Measurements from ENCODE around the gene CHRNA1. TPM values are rescaled to one million over a fixed set of nuclear protein-coding genes. Genes with fewer than 3 reads are reported as not detected.
A peak's percentile ranks its signal among the peaks of the same experiment; 100 is the strongest.

CHRNA1 gene
- total and polyA plus RNA-seq, 8 donors: 0.14 to 0.61 (median 0.28) TPM; not detected in 2

DNA sequence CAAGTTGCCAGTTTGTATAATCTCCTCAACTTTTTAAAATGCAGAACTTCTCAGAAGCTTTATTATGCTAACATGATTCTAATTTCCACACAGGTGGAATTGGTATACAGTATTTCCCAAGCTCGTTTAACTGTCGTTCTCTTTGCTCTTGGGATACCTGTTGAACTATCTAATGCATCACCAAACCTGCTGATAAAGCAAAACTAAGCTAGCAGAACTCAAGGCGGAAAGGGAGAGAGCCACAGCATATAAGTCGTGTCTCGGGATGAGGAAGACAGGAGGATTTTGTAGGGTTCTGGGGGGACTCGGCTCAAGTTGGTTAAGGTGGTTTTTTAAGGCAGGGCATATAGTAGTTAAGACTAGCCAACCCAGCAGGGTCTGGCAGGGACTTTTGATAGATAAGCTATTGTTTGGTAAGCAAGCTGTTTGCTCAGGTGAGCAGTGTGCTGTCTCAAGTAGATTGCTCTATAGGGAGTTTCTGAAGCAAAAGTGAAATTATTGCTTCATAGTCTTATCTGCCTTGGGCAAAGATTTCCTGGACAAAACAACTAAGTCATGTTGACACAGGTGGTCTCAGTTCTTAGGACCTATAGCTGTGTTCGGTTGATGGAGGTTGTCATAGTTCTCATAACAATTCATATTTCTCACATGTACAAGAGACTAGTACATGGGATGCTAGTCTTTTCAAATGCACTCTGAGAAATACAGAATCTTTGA, 28.2 kb upstream of the CHRNA1 start:
- TF ChIP-seq CTCF (IDR thresholded peaks at IDR 0.05): no peak
- Histone ChIP-seq H3K27me3 (no peaks in the 10 kb centered on the region), H3K4me3 (no peak overlapping the region), H3K36me3 (no peaks in the 10 kb centered on the region), H3K27ac (no peak overlapping the region), H3K9me3 (no peaks in the 10 kb centered on the region), H3K4me1 (no peaks in the 10 kb centered on the region)
- DNase-seq: no peak
- intact Hi-C loops (cut with DNase I): no loop called here
- no peak for ATAC-seq

DNA sequence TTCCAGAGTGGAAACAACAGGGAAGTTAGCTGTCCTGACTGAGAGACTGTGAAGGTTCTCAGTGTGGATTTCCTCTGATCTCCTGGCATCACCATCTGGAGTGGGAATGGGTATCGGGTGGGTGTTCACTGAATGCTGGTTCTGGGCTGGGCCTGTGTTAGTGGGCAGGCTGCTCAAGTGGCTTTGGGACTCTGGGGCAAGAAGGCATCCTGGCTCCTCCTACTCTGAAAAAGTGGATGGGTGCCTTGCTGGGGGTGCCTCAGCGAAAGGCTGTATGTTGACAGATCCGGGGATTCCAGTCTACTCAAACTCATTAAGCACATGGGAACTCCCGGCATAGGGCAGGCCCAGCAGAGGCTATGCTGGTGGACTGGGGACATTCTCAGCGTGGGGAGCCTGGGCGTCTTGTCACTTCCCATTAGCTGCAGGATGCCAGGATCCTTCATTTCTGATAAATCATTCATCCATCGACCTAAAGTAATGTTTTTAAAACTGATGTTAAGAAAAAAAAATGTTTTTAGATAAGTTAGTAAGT, 27.5 kb upstream of the CHRNA1 start:
- H3K4me1 ChIP-seq: no peaks in the 10 kb centered on the region
- no peak for TF ChIP-seq CTCF (IDR thresholded peaks at IDR 0.05)
- no peaks in the 10 kb centered on the region for H3K9me3 ChIP-seq
- H3K27ac ChIP-seq: no peak overlapping the region
- no peak overlapping the region for H3K4me3 ChIP-seq
- no peak for ATAC-seq
- intact Hi-C loops (cut with DNase I): no loop called here
- no peaks in the 10 kb centered on the region for H3K36me3 ChIP-seq
- no peaks in the 10 kb centered on the region for H3K27me3 ChIP-seq
- peak in 1 of 4 donors; percentile 25 for DNase-seq

DNA sequence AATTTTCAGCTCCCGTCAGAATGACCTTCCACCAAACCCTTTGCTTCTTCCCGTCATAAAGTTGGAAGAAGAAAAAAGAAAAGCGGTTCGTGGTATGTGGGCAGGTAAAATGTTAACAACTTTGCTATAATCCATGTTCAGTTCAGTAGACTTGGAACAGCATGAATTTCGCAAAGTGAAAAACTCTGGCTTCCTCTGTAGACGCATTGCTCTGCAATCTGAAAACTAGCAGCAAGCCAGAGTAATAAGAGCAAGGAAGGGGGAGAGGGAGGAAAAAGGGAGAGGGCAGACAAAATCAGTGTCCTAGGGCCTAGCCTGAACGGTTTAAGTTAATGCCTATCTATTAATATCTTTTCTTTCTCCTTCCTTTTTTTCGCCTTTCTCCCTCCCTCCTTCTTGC, 26.7 kb upstream of the CHRNA1 start:
- ATAC-seq (no peak), DNase-seq (no peak)

GRCh38 chr2:174789001-174789400, 24.7 kb upstream of the CHRNA1 start:
- no peak for TF ChIP-seq CTCF (IDR thresholded peaks at IDR 0.05)
- ATAC-seq: no peak
- intact Hi-C loops (cut with DNase I): no loop called here
- H3K27ac ChIP-seq: no peak overlapping the region
- no peaks in the 10 kb centered on the region for H3K4me1 ChIP-seq
- no peaks in the 10 kb centered on the region for H3K36me3 ChIP-seq
- H3K4me3 ChIP-seq: no peak overlapping the region
- no peaks in the 10 kb centered on the region for H3K9me3 ChIP-seq
- H3K27me3 ChIP-seq: no peaks in the 10 kb centered on the region
- DNase-seq: no peak

More for the DNA sequence above, 26.7 kb upstream of the CHRNA1 start:
- H3K36me3 ChIP-seq: no peaks in the 10 kb centered on the region
- intact Hi-C loops (cut with DNase I): no loop called here
- H3K9me3 ChIP-seq: no peaks in the 10 kb centered on the region
- no peak for TF ChIP-seq CTCF (IDR thresholded peaks at IDR 0.05)
- no peak overlapping the region for H3K4me3 ChIP-seq
- H3K27ac ChIP-seq: no peak overlapping the region
- H3K4me1 ChIP-seq: no peaks in the 10 kb centered on the region
- H3K27me3 ChIP-seq: no peaks in the 10 kb centered on the region

DNA sequence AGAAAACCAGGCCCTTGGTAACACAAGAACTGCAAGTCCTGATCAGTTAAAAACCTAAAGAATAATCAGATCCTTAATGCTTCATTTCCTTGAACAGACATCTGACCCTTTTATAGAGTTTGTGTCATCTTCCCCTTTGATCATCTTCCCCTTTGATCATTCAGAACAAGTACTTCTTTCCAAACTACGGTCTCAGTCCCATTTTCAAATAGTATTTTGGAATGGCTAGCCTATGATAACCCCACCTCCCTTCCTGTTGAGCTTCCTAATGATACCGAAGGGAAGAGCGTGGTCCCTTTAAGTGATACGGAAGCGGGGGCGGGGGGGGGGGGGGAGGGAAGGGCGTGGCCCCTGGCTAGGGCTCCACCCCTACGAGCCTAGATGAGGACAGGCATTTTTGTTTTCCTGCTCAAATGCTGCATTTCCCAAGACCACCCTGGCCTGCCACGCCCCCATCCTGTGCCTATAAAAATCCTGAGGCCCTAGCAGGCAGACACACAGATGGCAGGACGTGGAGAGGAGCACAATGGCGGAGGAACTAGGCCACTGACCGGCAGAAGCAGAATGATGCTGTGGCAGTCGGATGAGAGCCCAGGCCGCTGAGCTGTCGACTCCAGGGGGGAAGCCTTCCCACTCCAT, 24.1 kb upstream of the CHRNA1 start:
- TF ChIP-seq CTCF (IDR thresholded peaks at IDR 0.05): no peak
- ATAC-seq (no peak), DNase-seq (no peak)
- Histone ChIP-seq H3K9me3 (no peaks in the 10 kb centered on the region), H3K27me3 (no peaks in the 10 kb centered on the region), H3K4me3 (no peak overlapping the region), H3K36me3 (no peaks in the 10 kb centered on the region), H3K4me1 (no peaks in the 10 kb centered on the region), H3K27ac (no peak overlapping the region)
- intact Hi-C loops (cut with DNase I): no loop called here

All from left lung (tissue), 10 donors.